CD4-positive, alpha-beta T cell treated with Interleukin-15 for 4 hours (primary cell): ENCODE data around the gene ATXN8OS.
"Not testable (repeated sequence)": the region's sequence is repeated elsewhere in the genome, so short reads cannot be mapped to it uniquely, and the experiment has no call there.

Source experiments
- DNase-seq: peaks from one replicate; pipeline ENCODE4 v3.0.0-alpha.2; 2020; ENCODE audit warnings: low spot score

The ATXN8OS gene

DNA sequence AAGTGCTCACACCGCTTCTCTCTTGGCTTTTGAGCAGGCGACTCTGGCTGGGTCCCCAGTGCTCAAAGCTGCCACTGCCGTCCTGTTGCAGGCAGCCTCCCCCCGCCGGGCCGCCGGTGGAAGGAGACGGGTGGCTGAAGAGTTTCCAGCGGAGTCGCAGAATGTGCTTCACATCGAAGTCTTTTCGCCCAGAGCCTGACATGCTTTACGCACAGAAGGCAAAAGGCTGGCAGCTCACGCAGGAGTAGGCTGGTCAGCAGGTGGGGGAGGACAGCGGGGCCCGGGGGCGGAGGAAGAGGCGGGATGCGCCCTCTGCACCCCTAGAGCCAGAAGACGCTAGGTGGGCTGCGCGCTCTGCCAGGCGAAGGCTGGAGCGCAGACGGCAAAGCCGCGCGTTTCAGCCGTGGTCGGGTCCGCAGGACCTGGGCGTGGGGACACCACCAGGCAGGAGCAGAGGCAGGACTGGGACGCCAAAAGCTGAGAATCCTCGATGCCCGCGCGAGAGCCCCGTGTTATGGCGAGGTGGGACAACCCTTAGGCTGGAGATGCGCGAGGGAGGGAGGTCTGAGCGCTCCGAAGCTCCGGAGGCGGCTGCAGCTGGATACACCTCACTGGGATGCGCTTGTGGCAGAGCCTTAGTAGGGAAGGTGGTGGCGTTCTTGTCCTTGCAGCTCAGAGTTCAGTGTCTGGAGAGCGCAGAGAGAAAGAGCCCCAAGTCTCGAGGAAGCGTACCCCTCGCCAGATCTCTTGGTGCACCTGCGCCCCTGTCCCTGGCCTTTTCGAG lies at the start of gene ATXN8OS:
TSS of gene ATXN8OS (plus strand) at position 329 of the 784 bp plus-strand sequence.
- DNase-seq = no peak

DNA sequence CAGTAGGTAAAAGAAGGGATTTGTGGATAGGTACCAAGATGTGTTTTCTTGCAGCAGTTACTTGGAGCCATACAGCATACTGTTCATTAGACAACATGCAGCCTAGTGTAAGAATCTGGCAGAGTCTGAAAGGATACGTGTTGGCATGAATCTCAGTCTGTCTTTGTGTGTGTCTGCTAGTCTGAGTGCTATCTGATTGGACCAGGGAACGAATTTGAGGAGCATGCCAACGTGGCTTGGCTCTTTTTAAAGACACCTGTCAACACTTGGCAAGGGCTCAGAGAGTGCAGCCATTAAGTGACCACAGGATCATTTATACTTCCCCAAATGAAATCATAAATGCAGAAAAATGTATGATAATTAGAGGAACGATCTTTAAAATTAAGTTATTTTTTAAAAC lies 27.6 kb upstream of the ATXN8OS start:
- DNase-seq = no peak

DNA sequence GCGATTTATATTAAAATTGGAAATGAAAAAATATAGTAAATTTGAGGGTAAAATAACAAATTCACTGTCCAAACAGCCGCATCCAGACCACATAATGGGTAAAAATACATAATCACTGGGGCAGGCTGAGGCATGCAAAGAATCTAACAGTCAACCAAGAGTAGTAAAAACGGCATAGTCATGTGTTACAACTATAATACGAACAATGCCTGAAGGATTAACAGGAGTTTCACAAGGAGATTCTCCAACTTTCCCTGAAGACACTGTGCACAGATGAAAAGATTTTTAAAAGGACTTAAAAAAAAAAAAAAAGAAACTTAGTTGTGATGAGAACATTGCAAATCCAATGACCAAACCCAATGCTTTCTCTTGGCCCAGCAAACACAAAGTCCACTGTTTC lies 20.4 kb upstream of the ATXN8OS start:
- no peak for DNase-seq

DNA sequence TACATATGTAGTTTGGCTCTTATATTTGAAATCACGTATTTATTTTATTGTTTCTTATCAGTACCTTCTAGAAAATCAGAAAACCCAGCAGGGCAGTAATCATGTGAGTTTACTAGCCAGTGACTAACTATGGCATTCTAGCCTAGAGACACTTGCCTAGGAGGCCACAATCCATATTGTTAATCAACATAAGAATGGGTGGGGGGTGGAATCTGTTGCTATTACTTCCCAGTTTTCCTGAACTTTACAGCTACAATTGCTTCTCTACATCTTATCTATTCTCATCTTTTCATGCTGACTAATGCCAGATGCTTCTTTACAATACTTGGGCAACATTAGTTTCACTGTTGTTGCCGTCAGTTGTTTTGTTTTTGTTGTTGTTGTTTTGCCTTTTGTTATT lies 18.7 kb upstream of the ATXN8OS start:
- DNase-seq = no peak

DNA sequence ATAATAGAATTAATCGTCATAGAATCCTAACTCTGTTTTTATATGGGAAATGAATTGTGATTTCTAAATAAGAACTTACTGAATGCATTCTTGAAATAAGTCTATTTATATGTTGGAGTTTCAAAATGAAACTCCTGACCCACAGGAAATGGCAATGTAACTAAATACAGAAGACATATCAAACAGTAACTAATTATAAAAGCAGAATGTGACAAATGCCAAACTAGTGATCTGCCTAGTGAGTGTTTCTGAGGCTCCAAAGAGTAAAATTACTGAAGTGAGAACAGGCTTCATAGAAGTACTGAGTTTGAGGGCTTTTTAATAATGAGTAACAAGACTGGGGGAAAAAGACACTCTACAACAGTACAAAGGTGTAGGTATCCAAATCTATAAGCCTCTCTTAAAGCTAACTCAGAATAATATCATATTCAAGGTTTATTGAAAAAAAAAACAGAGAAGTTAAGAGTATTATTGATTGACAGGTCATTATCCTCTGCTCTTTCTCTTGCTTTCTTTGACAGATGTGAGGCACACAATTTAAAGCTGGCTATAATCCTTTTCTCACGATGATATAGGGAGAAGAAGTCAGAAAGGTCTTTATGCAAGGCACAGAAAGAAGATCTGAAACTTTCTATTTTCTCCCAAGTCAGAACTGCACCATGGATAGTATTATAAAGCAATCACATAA lies 17.4 kb upstream of the ATXN8OS start:
- DNase-seq = no peak

DNA sequence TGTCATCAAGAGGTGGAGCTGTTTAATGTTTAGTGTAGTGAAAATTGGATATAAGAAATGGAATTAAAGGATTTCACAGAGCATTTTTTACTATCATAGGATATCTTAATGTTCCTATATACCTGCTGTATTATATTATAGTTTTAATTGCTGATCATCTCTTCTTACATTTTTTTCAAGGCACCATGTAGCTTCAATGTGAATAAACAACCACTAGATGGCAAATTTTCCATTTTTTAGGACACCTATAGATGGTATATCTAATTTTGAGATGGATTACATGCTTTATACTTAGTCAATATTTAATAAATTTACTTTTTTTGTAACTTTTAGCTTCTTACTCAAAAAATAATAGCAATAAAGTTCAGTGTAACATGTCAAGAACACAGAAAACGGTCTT lies 9.0 kb upstream of the ATXN8OS start:
- no peak for DNase-seq

DNA sequence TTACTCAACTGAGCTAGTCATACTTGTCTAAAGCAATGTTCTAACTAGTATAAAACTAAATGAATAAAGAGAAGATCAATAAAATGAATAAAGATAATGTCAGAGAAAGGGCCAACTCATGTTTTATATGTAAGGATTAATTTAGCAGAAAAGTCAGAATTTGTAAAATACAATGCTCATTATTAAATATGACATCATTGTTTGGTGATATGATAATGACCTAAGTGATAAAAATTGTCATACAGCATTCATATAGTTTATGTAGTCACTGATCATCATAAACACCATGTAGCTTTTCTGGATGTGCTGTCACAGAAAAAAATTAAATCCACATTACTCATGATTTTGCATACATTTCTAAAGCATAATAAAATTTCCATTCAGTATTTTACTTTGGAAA lies 3.1 kb upstream of the ATXN8OS start:
- DNase-seq = no peak

DNA sequence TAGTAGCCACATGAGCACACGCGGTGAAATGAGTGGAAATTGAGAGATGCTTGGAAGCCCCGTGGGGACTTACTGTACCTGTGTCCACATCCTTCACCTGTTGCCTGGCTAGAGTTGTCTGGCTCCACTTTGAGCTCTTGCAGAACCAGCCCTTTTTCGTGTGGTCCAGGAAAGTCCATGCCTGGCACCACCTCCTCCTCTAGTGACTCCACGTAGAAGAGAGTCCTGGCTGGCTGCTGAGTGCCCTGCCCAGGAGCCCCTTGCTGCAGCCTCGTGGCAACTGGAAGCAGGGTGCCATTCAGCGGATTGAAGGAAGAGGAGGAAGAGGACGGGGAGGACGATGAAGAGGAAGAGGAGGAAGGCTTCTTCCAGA lies 515 bp upstream of the ATXN8OS start:
- no peak for DNase-seq

DNA sequence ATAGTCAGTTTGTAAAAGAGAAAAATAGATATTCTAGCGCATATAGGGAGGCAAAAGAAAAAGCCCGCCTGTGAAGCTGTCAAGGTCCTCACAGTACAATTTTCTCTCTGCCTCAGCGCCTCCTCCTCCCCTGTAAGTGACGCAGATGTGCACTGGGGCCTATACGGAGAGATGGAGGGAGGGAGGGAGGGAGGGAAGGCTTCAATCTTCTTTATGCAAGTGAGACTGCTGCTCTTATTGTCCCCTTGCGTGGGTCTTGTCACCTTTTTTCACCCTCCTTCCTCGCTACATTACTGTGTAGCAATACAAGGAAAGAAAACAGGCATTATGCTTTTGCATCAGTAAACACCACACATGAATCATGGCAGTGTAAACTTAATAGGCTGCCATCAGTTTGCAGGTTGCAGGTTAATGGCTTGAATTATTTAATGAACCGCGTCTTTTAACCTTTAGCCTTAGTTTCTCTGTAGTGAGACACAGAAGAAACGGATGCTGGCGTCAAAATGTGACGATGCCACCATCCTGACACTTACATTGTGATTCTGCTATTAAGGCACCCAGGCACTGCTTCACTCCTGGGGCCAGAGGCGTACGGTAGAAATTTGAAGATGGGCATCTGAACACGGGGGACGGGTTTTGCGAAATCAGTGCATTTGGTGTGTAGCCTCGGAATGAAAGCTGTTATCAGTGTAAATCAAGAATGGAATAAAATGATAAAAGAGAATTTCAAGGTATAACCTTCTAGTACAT lies 905 bp downstream of the ATXN8OS start, which contains the start of gene KLHL1:
TSS of gene KLHL1 (minus strand) at position 97 of the 750 bp plus-strand sequence. CDS start 753 bp downstream, outside the sequence.
- DNase-seq = no peak

DNA sequence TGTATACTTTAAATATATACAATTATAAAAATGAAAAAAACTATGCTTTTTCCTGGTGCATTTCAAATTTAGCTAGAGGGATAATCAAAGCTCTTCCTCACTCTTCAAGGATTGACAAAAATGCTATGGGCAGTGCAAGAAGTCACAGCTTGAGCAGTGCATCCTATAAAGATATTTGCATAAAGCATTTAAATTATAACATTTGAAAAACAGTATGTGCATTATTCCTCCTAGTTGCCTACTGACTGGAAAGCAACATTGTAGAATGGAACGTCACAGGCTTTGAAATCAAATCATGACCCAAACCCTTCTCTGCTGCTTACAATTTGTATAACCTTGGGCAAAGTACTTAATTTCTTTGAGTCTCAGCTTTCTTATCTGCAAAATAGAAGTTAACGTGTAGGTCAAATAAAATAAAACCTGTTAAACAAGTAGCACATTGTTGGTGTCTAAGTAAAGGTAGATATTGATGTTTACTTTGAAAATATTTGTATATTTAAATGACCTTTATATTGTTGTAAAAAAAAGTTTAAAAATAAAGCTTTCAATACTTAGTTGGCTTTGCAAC lies 9.8 kb downstream of the ATXN8OS start:
- DNase-seq = no peak

DNA sequence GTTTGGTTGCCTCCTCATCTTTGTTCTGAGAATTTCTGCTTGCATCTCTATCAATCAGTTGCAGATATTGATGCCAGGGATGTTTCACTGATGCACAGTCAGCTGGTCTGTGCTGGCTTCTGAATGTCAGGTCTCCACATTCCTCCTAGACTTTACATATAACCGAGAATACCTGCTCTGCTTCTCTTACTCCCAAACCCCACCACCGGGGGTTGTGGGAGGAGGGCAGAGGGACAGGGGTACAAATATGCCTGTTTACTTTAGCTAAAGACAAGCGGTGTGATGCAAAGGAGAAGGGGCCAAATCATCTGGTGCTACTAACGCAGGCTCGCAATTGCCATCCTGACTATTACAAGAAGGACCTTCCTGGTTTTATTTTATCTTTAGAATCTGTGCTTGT lies 18.1 kb downstream of the ATXN8OS start:
- DNase-seq = no peak

DNA sequence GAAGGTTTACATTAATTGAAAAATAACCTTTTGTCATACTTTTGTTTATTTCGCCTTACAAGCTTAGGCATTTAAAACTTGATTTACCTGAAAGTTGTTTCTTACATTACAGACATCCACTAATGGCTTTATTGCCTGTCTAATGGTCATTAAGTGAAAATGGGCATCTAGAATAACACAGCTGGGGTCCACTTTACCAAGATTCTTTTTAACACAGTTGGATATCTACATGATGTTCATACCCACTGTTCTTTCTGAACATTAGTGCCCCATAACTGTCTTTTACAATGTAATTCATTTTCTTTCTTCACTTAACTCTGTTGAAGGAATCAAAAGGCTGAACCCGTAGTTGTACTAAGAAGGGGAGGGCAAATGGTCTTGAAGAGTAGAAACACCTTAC lies 20.5 kb downstream of the ATXN8OS start:
- DNase-seq = no peak

DNA sequence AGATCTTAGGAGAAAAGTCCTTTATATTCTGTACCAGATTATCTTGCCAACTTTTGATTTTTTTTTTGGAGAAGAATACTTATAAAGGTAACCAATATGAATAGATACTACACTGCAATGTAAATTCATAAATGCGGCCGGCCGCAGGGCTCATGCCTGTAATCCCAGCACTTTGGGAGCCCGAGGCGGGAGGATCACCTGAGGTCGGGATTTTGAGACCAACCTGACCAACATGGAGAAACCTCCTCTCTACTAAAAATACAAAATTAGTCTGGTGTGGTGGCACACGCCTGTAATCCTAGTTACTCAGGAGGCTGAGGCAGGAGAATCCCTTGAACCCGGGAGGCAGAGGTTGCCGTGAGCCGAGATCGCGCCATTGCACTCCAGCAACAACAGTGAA lies 35.0 kb downstream of the ATXN8OS start:
- DNase-seq = not testable (repeated sequence)

DNA sequence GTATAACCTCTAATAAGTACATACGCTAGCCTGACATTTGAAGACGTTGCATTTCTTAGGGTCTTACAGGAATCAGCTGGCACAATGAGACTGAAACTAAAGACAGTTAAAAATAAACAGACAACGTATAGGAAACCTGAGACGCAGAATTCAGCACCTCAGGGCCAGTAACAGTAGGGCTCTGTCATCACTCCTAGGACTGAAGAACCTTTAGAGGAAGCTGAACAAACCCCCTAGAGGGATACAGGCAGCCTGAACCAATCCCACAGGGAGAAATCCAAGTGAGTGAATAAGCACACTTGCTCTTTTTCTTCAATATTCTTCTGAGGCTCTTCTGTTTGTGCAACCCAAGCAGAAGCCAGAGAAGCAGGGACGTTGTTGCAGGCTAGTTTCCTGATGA lies 54.5 kb downstream of the ATXN8OS start:
- DNase-seq = no peak

DNA sequence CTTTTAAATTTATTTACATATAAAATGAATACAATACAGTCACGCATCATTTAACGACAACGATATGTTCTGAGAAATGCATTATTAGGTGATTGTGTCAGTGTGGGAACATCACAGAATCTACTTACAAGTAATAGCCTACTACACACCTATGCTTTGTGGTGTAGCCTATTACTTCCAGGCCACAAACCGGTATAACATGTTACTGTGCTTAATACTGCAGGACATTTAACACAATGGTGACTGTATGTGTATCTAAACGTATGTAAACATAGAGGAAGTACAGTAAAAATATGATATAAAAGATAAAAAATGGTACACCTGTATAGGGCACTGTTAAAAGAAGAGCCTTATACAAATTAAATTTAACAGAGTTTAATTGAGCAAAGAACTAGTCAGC lies 63.1 kb downstream of the ATXN8OS start:
- no peak for DNase-seq

DNA sequence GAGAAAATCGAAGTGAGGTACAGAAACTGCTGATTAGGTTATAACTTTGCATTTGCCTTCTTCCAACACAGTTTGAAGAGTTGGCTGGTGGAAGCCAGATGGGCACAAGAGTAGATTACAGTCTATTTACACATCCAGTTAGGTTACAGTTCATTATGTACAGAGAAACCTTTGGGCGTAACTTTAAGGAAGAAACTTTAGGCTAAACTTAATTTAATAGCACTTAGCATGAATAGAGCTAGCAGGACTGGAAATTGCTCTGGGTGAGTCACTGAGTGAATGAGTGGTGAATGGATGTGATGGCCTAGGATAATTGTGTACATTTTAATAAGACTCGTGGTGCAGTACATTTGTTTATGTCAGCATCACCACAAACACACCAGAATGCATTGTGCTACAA lies 63.5 kb downstream of the ATXN8OS start:
- DNase-seq = no peak

DNA sequence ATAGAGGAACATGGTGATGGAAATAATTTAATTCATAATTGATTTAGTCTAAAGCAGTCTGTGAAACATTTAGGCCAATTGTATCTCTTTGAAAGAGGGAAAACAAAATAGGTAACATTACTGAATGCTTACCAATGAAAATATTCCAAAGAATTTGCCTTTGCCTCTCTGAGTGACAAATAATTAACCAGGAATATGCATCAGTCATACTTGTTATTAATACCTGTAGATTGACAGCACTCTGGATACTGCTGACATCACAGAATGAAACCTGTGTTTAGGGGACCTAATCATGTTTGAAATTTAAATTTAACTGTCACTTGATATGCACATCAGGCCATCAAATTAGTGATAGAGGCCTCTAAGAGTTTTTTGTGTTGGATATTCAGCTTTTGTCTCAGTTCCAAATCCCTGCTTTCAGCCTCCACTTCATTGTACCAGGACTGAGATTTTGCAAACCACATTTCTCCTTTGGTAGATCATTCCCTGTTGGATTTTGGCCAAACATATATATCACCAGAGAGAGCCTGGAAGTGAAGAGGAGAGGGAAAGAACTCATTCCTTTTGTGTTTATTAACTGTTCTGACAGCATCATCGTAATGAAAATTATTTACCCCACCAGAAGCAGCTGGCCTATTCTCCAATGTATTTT lies 65.4 kb downstream of the ATXN8OS start:
- DNase-seq = no peak

DNA sequence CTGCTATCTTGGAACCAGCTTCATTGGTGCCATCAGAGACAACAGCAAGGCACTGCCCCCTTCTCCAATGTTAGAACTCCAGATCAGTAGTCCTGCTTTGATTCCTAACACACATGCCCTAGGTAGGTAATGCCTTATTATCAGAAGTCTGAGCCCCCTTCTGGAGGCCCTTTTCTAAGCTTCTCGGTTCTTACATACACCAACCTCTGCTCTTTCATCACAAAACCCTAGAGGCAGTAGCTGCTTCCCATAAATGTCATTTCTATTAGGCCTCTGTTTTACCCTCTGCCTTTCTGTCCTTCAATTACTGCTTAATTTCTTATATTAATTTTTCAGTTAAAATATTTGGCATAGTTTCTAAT lies 66.0 kb downstream of the ATXN8OS start:
- DNase-seq = no peak

DNA sequence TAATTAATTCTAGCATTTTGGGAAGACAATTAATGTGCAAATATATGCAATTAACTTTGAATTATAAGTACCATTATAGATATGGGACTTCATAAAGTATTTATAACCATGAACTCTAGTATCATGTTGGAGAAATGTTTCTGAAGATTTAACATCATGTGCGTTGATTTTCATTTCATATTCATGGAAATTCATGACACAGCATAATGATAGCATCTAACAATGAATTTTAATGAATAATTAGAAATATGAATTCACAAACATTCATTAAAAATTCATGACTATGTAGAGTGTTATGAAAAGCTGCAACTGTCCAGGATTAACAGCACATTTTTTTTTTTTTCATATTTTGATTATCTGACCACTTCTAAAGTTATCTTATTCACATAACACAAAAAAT lies 70.7 kb downstream of the ATXN8OS start:
- no peak for DNase-seq
